SK-N-SH treated with all-trans-retinoic acid at 6 μM for 48 hours (cell line): ENCODE measurements around the gene NPAS2.

Source experiments
- ATAC-seq: fragments of 200-7000 bp; cut with Tn5 transposase; 3 replicates; pipeline ENCODE4 v1.9.1; 2020; ENCODE audit warnings: mild to moderate bottlenecking, moderate library complexity
- BACH2 ChIP-seq: fragments of 250-450 bp; sonication (Bioruptor Pico); IDR thresholded peaks from 2 replicates; pipeline ENCODE4 v1.9.0; 2021; ENCODE audit warnings: mild to moderate bottlenecking, borderline replicate concordance
- ISL1 ChIP-seq: fragments of 250-450 bp; sonication (Bioruptor Pico); IDR thresholded peaks from 2 replicates; pipeline ENCODE4 v2.1.2; 2022; ENCODE audit warnings: mild to moderate bottlenecking, moderate library complexity
- PPARA ChIP-seq: fragments of 250-450 bp; sonication (Bioruptor Pico); IDR thresholded peaks from 2 replicates; pipeline ENCODE4 v1.5.0; 2020; ENCODE audit warnings: mild to moderate bottlenecking, borderline replicate concordance
- RARB ChIP-seq: fragments of 250-450 bp; sonication (Bioruptor Pico); IDR thresholded peaks from 2 replicates; pipeline ENCODE4 v1.8.0; 2021; ENCODE audit warnings: mild to moderate bottlenecking, moderate library complexity
- SNAI2 ChIP-seq: fragments of 250-450 bp; sonication (Bioruptor Pico); IDR thresholded peaks from 2 replicates; pipeline ENCODE4 v1.5.0; 2020; ENCODE audit warnings: mild to moderate bottlenecking, moderate library complexity
- TCF4 ChIP-seq: fragments of 250-450 bp; sonication (Bioruptor Pico); IDR thresholded peaks from 2 replicates; pipeline ENCODE4 v1.8.0; 2021; ENCODE audit warnings: mild to moderate bottlenecking, moderate library complexity, borderline replicate concordance
- ZC3H10 ChIP-seq: fragments of 250-450 bp; sonication (Bioruptor Pico); IDR thresholded peaks from 2 replicates; pipeline ENCODE4 v1.5.1; 2021; ENCODE audit warnings: mild to moderate bottlenecking, moderate library complexity
- ZFP3 ChIP-seq: fragments of 250-450 bp; sonication (Bioruptor Pico); IDR thresholded peaks from 2 replicates; pipeline ENCODE4 v1.5.0; 2020; ENCODE audit warnings: mild to moderate bottlenecking, moderate library complexity
- ZFP30 ChIP-seq: fragments of 450-650 bp; formaldehyde crosslinking; IDR thresholded peaks from 2 replicates; pipeline ENCODE4 v1.5.0; 2022; ENCODE audit warnings: mild to moderate bottlenecking, moderate library complexity
- ZNF565 ChIP-seq: fragments of 450-650 bp; formaldehyde crosslinking; conservative IDR thresholded peaks from 2 replicates; pipeline ENCODE4 v1.5.0; 2020; ENCODE audit warnings: low read depth, mild to moderate bottlenecking, moderate library complexity
- ZNF70 ChIP-seq: fragments of 450-650 bp; formaldehyde crosslinking; IDR thresholded peaks from 2 replicates; pipeline ENCODE4 v1.5.0; 2020; ENCODE audit warnings: mild to moderate bottlenecking, moderate library complexity
- ZNF8 ChIP-seq: fragments of 450-650 bp; formaldehyde crosslinking; IDR thresholded peaks from 2 replicates; pipeline ENCODE4 v1.5.0; 2020; ENCODE audit warnings: mild to moderate bottlenecking, moderate library complexity
- TF ChIP-seq, protein P1 (sequence below): fragments of 250-450 bp; sonication (Bioruptor Pico); IDR thresholded peaks from 2 replicates; pipeline ENCODE4 v1.5.1; 2020; ENCODE audit warnings: low read depth, mild to moderate bottlenecking, moderate library complexity
- TF ChIP-seq, protein P2 (sequence below): fragments of 250-450 bp; sonication (Bioruptor Pico); IDR thresholded peaks from 2 replicates; pipeline ENCODE4 v1.8.0; 2020; ENCODE audit warnings: mild to moderate bottlenecking, moderate library complexity, borderline replicate concordance
- TF ChIP-seq, protein P3 (sequence below): fragments of 250-450 bp; sonication (Bioruptor Pico); IDR thresholded peaks from 2 replicates; pipeline ENCODE4 v1.8.0; 2021; ENCODE audit warnings: low read depth, mild to moderate bottlenecking, moderate library complexity, borderline replicate concordance
- TF ChIP-seq, protein P4 (sequence below): fragments of 250-450 bp; sonication (Bioruptor Pico); IDR thresholded peaks from 2 replicates; pipeline ENCODE4 v1.5.1; 2021; ENCODE audit warnings: mild to moderate bottlenecking, moderate library complexity
- TF ChIP-seq, protein P5 (sequence below): fragments of 250-450 bp; sonication (Bioruptor Pico); IDR thresholded peaks from 2 replicates; pipeline ENCODE4 v1.5.0; 2020; ENCODE audit warnings: mild to moderate bottlenecking, moderate library complexity

The NPAS2 gene

DNA sequence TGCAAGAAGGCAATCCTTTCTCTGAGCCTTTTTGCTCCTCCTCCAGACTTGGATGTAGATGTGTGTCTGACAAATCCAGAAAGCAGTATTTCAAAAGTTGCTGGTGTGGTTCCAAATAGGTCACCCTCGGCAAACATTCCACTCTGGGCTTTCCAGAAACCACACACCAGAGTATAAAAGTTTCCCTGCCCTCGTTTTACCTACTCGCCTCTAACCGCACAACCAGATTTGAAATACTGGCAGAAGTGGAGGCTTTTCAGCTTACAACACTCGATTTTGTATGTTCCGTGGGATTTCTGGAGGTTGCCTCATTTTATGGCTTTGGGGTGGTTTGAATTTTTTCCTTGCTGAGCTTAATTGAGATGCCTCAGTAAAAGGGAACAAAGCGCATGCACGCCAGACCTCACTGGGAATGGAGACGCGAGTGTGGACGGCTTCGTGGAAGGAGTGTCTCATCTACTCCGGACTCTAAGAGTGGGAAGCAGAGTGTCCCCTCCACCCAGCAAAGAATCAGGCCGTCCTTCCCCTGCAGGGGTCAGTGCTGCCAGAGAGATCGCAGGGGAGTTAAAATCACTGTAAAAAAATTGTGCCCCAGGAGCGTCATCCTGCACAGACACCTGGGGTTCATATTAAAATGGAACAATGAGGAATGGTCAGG is 138.2 kb downstream of the NPAS2 start:
- ATAC-seq: peak; percentile 60
- TF ChIP-seq SNAI2 (CRISPR knock-in tag) (no peak), RARB (CRISPR knock-in tag) (no peak), BACH2 (CRISPR knock-in tag) (no peak), PPARA (CRISPR knock-in tag) (no peak)
- TF ChIP-seq, protein P1, sequence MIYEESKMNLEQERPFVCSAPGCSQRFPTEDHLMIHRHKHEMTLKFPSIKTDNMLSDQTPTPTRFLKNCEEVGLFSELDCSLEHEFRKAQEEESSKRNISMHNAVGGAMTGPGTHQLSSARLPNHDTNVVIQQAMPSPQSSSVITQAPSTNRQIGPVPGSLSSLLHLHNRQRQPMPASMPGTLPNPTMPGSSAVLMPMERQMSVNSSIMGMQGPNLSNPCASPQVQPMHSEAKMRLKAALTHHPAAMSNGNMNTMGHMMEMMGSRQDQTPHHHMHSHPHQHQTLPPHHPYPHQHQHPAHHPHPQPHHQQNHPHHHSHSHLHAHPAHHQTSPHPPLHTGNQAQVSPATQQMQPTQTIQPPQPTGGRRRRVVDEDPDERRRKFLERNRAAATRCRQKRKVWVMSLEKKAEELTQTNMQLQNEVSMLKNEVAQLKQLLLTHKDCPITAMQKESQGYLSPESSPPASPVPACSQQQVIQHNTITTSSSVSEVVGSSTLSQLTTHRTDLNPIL: no peak
- TF ChIP-seq, protein P2, sequence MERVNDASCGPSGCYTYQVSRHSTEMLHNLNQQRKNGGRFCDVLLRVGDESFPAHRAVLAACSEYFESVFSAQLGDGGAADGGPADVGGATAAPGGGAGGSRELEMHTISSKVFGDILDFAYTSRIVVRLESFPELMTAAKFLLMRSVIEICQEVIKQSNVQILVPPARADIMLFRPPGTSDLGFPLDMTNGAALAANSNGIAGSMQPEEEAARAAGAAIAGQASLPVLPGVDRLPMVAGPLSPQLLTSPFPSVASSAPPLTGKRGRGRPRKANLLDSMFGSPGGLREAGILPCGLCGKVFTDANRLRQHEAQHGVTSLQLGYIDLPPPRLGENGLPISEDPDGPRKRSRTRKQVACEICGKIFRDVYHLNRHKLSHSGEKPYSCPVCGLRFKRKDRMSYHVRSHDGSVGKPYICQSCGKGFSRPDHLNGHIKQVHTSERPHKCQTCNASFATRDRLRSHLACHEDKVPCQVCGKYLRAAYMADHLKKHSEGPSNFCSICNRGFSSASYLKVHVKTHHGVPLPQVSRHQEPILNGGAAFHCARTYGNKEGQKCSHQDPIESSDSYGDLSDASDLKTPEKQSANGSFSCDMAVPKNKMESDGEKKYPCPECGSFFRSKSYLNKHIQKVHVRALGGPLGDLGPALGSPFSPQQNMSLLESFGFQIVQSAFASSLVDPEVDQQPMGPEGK (CRISPR knock-in tag): no peak

DNA sequence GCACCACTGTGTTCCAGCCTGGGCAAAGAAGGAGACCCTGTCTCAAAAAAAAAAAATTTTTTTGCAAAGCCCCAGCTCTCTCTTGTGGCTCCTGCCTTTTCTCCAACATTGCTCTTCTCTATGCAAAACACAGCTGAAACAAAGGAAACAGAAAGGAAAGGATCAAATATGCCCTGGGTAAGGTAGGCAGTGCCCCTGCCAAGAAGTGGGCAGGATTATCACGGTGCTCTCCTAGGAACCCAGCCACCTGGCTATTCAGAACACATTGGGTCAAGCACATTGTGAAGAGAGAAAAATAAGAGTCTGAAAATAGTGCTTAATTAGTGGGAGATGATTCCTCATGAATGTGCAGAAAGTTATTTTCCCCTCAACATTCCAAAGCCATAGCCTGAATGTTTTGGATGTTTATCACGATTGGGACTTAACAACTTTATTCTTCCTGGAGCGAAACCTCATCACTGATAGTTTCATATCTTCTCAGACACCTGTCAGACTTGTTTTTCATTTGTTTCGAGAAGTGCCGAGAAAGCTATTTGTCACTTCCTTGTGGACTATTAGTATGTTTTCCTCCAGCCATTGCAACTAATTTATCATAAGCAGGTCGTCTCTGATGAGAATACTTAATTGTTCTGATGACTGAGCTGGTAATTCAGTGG is 139.4 kb downstream of the NPAS2 start:
- TF ChIP-seq ZFP30 (CRISPR knock-in tag): no peak
- TF ChIP-seq, protein P3, sequence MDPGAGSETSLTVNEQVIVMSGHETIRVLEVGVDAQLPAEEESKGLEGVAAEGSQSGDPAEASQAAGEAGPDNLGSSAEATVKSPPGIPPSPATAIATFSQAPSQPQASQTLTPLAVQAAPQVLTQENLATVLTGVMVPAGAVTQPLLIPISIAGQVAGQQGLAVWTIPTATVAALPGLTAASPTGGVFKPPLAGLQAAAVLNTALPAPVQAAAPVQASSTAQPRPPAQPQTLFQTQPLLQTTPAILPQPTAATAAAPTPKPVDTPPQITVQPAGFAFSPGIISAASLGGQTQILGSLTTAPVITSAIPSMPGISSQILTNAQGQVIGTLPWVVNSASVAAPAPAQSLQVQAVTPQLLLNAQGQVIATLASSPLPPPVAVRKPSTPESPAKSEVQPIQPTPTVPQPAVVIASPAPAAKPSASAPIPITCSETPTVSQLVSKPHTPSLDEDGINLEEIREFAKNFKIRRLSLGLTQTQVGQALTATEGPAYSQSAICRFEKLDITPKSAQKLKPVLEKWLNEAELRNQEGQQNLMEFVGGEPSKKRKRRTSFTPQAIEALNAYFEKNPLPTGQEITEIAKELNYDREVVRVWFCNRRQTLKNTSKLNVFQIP (CRISPR knock-in tag): no peak
- TF ChIP-seq RARB (CRISPR knock-in tag): no peak
- TF ChIP-seq, protein P1: no peak
- TF ChIP-seq ZNF565 (CRISPR knock-in tag): no peak
- no peak for TF ChIP-seq SNAI2 (CRISPR knock-in tag)
- TF ChIP-seq, protein P4, sequence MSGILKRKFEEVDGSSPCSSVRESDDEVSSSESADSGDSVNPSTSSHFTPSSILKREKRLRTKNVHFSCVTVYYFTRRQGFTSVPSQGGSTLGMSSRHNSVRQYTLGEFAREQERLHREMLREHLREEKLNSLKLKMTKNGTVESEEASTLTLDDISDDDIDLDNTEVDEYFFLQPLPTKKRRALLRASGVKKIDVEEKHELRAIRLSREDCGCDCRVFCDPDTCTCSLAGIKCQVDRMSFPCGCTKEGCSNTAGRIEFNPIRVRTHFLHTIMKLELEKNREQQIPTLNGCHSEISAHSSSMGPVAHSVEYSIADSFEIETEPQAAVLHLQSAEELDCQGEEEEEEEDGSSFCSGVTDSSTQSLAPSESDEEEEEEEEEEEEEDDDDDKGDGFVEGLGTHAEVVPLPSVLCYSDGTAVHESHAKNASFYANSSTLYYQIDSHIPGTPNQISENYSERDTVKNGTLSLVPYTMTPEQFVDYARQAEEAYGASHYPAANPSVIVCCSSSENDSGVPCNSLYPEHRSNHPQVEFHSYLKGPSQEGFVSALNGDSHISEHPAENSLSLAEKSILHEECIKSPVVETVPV (CRISPR knock-in tag): no peak
- no peak for TF ChIP-seq ISL1 (CRISPR knock-in tag)
- TF ChIP-seq, protein P5, sequence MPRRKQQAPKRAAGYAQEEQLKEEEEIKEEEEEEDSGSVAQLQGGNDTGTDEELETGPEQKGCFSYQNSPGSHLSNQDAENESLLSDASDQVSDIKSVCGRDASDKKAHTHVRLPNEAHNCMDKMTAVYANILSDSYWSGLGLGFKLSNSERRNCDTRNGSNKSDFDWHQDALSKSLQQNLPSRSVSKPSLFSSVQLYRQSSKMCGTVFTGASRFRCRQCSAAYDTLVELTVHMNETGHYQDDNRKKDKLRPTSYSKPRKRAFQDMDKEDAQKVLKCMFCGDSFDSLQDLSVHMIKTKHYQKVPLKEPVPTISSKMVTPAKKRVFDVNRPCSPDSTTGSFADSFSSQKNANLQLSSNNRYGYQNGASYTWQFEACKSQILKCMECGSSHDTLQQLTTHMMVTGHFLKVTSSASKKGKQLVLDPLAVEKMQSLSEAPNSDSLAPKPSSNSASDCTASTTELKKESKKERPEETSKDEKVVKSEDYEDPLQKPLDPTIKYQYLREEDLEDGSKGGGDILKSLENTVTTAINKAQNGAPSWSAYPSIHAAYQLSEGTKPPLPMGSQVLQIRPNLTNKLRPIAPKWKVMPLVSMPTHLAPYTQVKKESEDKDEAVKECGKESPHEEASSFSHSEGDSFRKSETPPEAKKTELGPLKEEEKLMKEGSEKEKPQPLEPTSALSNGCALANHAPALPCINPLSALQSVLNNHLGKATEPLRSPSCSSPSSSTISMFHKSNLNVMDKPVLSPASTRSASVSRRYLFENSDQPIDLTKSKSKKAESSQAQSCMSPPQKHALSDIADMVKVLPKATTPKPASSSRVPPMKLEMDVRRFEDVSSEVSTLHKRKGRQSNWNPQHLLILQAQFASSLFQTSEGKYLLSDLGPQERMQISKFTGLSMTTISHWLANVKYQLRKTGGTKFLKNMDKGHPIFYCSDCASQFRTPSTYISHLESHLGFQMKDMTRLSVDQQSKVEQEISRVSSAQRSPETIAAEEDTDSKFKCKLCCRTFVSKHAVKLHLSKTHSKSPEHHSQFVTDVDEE (CRISPR knock-in tag): no peak
- ATAC-seq: peak; percentile 38

DNA sequence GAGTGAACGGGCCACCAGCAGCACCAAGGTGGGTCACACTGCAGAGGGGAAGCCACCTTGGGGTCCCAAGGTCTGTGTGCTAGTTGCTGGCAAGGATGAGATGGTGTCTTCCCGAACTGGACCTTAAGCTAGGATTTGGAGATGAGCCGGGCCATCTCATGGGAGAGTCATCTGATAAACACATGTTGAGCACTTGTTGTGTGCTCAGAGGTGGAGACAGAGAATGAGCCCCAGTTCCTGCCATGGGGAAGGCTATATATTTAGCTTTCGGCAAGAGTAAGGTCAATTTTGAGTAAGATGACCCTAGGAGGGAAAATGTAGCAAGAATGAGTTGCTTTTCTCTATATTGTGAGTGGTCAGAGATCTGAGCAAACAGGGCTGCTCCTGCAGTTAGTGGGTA is 140.7 kb downstream of the NPAS2 start:
- ATAC-seq: no peak
- TF ChIP-seq ZNF70 (CRISPR knock-in tag): no peak
- TF ChIP-seq ISL1 (CRISPR knock-in tag): no peak
- no peak for TF ChIP-seq PPARA (CRISPR knock-in tag)
- no peak for TF ChIP-seq ZNF8 (CRISPR knock-in tag)
- TF ChIP-seq, protein P5 (CRISPR knock-in tag): no peak
- no peak for TF ChIP-seq TCF4
- no peak for TF ChIP-seq BACH2 (CRISPR knock-in tag)
- TF ChIP-seq SNAI2 (CRISPR knock-in tag): no peak
- TF ChIP-seq, protein P2 (CRISPR knock-in tag): no peak
- no peak for TF ChIP-seq ZFP30 (CRISPR knock-in tag)
- no peak for TF ChIP-seq ZFP3 (CRISPR knock-in tag)
- TF ChIP-seq, protein P1: no peak
- TF ChIP-seq RARB (CRISPR knock-in tag): no peak
- TF ChIP-seq ZNF565 (CRISPR knock-in tag): no peak
- TF ChIP-seq ZC3H10 (CRISPR knock-in tag): no peak
